Adrenal gland (tissue), 5 donors: ENCODE data around the gene TSPAN9.

ENCODE experiments used
- CTCF ChIP-seq, 6 experiments: fragments of 450-650 bp in 4 of 6; fragments of 200-600 bp in 2 of 6; sonication (generic) in 1 of 6; IDR thresholded peaks; 1 replicate in 5 of 6; 2 replicates in 1 of 6; pipeline versions ENCODE4 v1.5.1 to v1.8.0; 2016 to 2021; ENCODE audit warnings: antibody characterized with exemption in 6 of 6, mild to moderate bottlenecking in 2 of 6, moderate library complexity in 1 of 6
- POLR2A ChIP-seq, 2 donors: fragments of 450-650 bp; IDR thresholded peaks; one replicate each; pipeline ENCODE4 v1.6.1; 2017; ENCODE audit warnings: antibody characterized with exemption in 2 of 2, mild to moderate bottlenecking in 2 of 2, moderate library complexity in 1 of 2
- donor health status: DM: no; HTN: no; CAD: no.

GRCh38 chr12:3105690-3106479 is 28.7 kb downstream of the TSPAN9 start:
- TF ChIP-seq CTCF (IDR thresholded peaks at IDR 0.05), result no peak
- TF ChIP-seq POLR2A (IDR thresholded peaks at IDR 0.05), result no peak
